Measurements from ENCODE around the gene ASB16.

- TF ChIP-seq REST (IDR thresholded peaks at IDR 0.05; ENCODE audit: low read depth, low read length), result no peak
- TF ChIP-seq CTCF (IDR thresholded peaks at IDR 0.05), result peak; percentile 78
Observed at GRCh38 chr17:44203731-44204440, 33.4 kb downstream of the ASB16 start.

Measured in SK-N-SH (cell line).